Measurements from ENCODE around the gene RPS21. TPM values are rescaled to one million over a fixed set of nuclear protein-coding genes. Genes with fewer than 3 reads are reported as not detected.
A peak's percentile ranks its signal among the peaks of the same experiment; 100 is the strongest.

RPS21 gene
- total RNA-seq, 1 donor from 2014 or later = 1,418 TPM

DNA sequence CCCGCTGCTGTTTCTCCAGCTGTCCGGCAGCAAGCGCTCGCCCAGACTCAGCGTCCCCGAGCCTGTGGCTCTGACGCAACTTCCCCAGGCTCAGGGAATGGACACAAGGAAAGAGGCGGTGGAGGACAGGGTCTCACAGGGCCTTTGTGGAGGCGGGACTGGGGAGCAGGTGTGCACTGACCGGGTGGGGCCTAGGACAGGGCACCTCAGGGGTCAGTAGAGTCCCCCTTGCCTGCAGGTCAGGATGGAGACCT, 39.8 kb upstream of the RPS21 start:
- Histone ChIP-seq H3K36me3 (ENCODE audit: control insufficient read depth in 3 of 3, insufficient read depth in 3 of 3, low read length in 3 of 3) (peaks cover 0 to 5% (median 4%) of the 10 kb centered on the region in 3 donors), H3K9me3 (ENCODE audit: control insufficient read depth in 3 of 3, low read length in 3 of 3) (no peaks in the 10 kb centered on the region), H3K27me3 (ENCODE audit: control insufficient read depth in 3 of 3, insufficient read depth in 3 of 3, low read length in 3 of 3) (no peaks in the 10 kb centered on the region), H3K4me3 (ENCODE audit: low read length in 3 of 3) (no peak overlapping the region), H3K27ac (ENCODE audit: low read depth, low read length) (peak overlapping the region; percentile 6), H3K4me1 (ENCODE audit: control insufficient read depth in 3 of 3, insufficient read depth in 3 of 3, low read length in 3 of 3) (peaks cover 9 to 20% (median 19%) of the 10 kb centered on the region in 3 donors), H3K9ac (ENCODE audit: low read depth in 1 of 3, low read length in 3 of 3) (peak overlapping the region in 1 of 3 donors; percentile 23)

DNA sequence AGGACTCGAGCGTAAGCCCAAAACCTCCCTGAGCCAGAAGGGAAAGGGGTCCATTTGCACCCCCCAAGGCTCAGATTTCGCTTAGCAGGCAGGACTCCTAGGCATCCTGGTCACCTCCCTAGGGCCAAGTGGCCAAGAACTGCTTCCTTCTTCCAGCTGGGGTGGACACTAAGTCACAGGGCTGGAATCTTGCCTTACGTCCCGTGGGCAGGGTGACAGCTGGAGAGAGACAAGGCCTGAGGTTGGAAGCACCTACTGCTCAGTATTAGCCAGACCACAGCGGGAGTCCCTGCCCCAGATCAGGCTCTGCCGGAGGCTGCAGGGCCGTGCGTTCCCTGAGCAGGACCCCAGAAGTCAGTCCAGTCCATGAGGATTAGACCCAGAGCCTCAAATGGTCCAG, 39.5 kb upstream of the RPS21 start:
- Histone ChIP-seq H3K27me3 (ENCODE audit: control insufficient read depth in 3 of 3, insufficient read depth in 3 of 3, low read length in 3 of 3) (no peaks in the 10 kb centered on the region), H3K4me3 (ENCODE audit: low read length in 3 of 3) (no peak overlapping the region), H3K4me1 (ENCODE audit: control insufficient read depth in 3 of 3, insufficient read depth in 3 of 3, low read length in 3 of 3) (peaks cover 10 to 24% (median 23%) of the 10 kb centered on the region in 3 donors), H3K9ac (ENCODE audit: low read depth in 1 of 3, low read length in 3 of 3) (peak overlapping the region in 1 of 3 donors; percentile 23), H3K36me3 (ENCODE audit: control insufficient read depth in 3 of 3, insufficient read depth in 3 of 3, low read length in 3 of 3) (peaks cover 0 to 5% (median 4%) of the 10 kb centered on the region in 3 donors), H3K9me3 (ENCODE audit: control insufficient read depth in 3 of 3, low read length in 3 of 3) (no peaks in the 10 kb centered on the region), H3K27ac (ENCODE audit: low read depth, low read length) (peak overlapping the region; percentile 6)

DNA sequence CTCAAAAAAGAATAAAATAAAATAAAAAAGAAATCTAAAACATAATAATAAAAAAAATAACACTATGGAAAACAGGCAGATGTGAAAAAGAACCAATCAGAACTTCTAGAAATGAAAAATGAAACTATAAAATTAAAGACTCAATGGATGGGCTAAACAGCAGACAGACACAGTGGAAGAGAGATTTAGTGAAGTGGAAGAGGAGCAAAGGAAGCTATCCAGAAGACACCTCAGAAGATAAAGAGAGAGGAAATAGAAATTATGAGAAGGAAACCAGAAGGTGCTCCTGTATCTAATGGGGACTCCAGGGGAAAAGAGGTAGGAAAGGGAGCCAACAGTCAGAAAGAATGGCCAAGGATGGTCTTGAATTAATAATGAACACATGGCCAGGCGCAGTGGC, 38.3 kb upstream of the RPS21 start:
- no peaks in the 10 kb centered on the region for H3K27me3 ChIP-seq (ENCODE audit: control insufficient read depth in 3 of 3, insufficient read depth in 3 of 3, low read length in 3 of 3)
- no peak overlapping the region for H3K27ac ChIP-seq (ENCODE audit: low read depth, low read length)
- peaks cover 21 to 34% (median 34%) of the 10 kb centered on the region in 3 donors for H3K4me1 ChIP-seq (ENCODE audit: control insufficient read depth in 3 of 3, insufficient read depth in 3 of 3, low read length in 3 of 3)
- H3K36me3 ChIP-seq (ENCODE audit: control insufficient read depth in 3 of 3, insufficient read depth in 3 of 3, low read length in 3 of 3) = peaks cover 0 to 7% (median 5%) of the 10 kb centered on the region in 3 donors
- H3K4me3 ChIP-seq (ENCODE audit: low read length in 3 of 3) = no peak overlapping the region
- H3K9me3 ChIP-seq (ENCODE audit: control insufficient read depth in 3 of 3, low read length in 3 of 3) = no peaks in the 10 kb centered on the region
- H3K9ac ChIP-seq (ENCODE audit: low read depth in 1 of 3, low read length in 3 of 3) = no peak overlapping the region

DNA sequence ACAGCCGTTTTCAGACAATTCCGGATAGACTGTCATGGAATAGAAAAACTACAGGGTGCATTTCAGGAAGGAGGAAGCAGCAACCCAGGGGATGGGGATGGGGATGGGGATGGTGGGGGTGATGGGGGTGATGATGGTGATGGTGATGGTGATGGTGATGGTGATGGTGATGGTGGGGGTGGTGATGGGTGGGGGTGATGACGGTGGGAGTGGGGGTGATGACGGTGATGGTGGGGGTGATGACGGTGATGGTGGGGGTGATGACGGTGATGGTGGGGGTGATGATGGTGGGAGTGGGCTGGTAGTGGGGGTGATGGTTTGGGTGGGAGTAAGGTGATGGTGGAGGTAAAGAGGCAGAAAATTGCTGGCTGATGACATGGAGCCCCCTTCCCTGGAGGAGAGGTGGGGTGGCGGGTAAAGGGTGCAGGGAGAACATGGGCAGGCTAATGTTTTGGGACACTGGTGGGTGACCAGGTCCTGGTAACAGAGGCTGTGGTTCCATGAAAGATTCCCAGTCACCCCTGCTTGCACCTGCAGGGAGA, 37.3 kb upstream of the RPS21 start:
- Histone ChIP-seq H3K27ac (ENCODE audit: low read depth, low read length) (no peak overlapping the region), H3K4me3 (ENCODE audit: low read length in 3 of 3) (no peak overlapping the region), H3K9me3 (ENCODE audit: control insufficient read depth in 3 of 3, low read length in 3 of 3) (no peaks in the 10 kb centered on the region), H3K9ac (ENCODE audit: low read depth in 1 of 3, low read length in 3 of 3) (no peak overlapping the region), H3K27me3 (ENCODE audit: control insufficient read depth in 3 of 3, insufficient read depth in 3 of 3, low read length in 3 of 3) (no peaks in the 10 kb centered on the region), H3K4me1 (ENCODE audit: control insufficient read depth in 3 of 3, insufficient read depth in 3 of 3, low read length in 3 of 3) (peaks cover 25 to 42% (median 41%) of the 10 kb centered on the region in 3 donors), H3K36me3 (ENCODE audit: control insufficient read depth in 3 of 3, insufficient read depth in 3 of 3, low read length in 3 of 3) (peaks cover 0 to 7% (median 5%) of the 10 kb centered on the region in 3 donors)

DNA sequence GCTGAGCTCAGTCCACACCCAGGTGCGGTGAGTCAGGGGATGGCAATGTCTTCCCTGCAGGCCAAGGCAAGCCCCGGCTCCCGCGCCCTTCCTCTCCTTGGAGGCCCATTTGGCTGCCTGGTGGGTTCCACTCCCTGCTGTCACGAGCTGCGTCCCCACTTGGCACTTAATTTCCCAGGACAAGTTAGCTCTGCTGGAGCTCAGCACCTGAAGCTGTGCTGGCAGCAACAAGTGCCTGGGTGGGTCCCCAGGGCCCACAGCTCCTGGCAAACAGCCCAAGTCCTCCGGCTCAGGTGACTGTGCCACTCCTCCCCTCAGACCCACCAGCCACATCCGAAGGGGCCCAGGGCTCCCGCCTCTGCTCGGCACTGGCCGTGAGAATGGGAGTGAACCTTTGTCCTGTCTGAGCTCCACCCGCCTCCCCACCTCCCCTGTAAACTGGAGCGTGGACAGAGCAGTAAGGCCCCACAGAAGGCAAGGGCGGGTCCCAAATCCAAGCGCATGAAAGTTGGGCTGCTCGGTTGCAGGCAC, 36.7 kb upstream of the RPS21 start:
- Histone ChIP-seq H3K9me3 (ENCODE audit: control insufficient read depth in 3 of 3, low read length in 3 of 3) (no peaks in the 10 kb centered on the region), H3K27ac (ENCODE audit: low read depth, low read length) (no peak overlapping the region), H3K4me3 (ENCODE audit: low read length in 3 of 3) (no peak overlapping the region), H3K27me3 (ENCODE audit: control insufficient read depth in 3 of 3, insufficient read depth in 3 of 3, low read length in 3 of 3) (no peaks in the 10 kb centered on the region), H3K4me1 (ENCODE audit: control insufficient read depth in 3 of 3, insufficient read depth in 3 of 3, low read length in 3 of 3) (peaks cover 30 to 47% (median 47%) of the 10 kb centered on the region in 3 donors), H3K9ac (ENCODE audit: low read depth in 1 of 3, low read length in 3 of 3) (no peak overlapping the region), H3K36me3 (ENCODE audit: control insufficient read depth in 3 of 3, insufficient read depth in 3 of 3, low read length in 3 of 3) (peaks cover 0 to 7% (median 5%) of the 10 kb centered on the region in 3 donors)

DNA sequence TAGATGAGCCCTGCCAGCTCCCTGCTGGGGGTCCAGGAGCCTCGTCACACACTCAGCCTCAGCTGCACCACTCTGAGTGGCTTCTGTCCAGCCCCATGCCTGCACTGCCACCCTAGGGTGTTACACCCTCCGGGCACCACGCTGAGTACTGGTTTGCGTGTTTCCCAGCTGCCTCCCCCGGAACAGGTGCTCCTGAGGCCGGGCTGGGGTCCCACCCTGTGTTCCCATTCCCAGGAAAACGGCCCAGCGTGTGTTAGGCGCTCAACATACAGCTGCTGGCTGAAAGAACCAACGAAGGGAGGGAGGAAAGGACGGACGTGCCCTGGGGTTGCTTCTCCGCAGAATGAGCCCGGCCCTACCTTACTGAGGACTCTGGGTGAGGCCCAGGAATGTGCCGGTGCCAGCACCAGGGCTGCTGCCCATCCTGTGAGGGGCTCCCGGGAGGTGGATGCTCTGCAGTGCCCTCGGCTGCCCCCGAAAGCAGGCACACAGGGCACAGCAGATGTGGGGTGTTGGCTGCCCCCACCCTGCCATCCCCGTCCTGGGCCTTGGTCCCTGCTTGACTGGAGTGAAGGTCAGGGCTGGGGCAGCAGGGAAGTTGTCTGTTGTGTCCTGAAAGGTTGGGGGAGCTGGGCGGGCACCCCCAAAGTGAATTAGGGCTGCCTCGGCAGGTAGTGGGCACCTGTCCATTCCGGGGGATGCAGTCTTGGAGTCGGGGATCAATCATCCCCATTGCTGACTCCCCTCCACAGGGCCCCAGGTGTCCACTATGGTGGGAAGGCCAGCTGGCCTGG, 36.1 kb upstream of the RPS21 start:
- H3K4me1 ChIP-seq (ENCODE audit: control insufficient read depth in 3 of 3, insufficient read depth in 3 of 3, low read length in 3 of 3) = peaks cover 37 to 54% (median 53%) of the 10 kb centered on the region in 3 donors
- peaks cover 0 to 7% (median 5%) of the 10 kb centered on the region in 3 donors for H3K36me3 ChIP-seq (ENCODE audit: control insufficient read depth in 3 of 3, insufficient read depth in 3 of 3, low read length in 3 of 3)
- no peak overlapping the region for H3K27ac ChIP-seq (ENCODE audit: low read depth, low read length)

DNA sequence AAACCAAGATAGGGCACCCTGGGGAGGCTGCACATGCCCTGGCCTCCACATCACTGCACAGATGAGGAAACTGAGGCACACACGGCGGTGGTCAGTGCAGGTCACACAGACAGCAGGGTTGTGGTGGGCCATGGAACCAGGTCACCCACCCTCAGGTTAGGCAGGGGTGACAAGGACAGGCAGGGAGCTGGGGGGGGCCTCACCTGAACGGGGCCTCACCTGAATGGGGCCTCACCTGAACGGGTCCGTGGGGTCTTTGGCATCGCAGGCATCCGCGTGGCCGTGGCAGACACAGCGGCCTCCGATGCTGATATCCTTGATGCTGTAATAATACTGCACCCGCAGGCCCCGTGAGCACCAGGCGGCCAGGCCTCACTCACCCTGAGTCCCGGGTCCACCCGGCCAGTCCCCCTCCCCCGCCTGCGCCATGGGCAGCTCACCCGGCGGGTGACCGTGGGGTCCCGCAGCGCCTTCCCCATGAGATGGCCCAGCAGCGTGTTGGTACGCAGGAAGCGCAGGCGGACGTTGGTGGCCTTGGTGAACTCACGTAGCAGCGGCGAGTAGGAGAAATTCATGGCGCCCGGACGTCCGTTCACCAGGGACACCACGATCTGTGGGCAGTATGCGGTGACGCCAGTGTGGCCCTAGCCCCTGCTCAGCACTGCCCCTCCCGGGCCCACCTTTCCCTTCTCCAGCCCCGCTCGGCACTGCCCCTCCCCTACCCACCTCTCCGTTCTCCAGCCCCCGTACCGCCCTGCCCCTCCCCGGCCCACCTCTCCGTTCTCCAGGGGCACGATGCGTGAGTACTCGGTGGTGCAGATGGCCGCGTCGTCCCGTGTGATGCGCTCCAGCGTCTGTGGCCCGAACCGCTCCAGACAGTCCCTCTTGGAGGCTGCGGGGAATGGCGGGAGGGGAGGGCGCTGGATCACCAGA, 35.2 kb upstream of the RPS21 start:
- Histone ChIP-seq H3K9me3 (ENCODE audit: control insufficient read depth in 3 of 3, low read length in 3 of 3) (no peaks in the 10 kb centered on the region), H3K9ac (ENCODE audit: low read depth in 1 of 3, low read length in 3 of 3) (no peak overlapping the region), H3K27ac (ENCODE audit: low read depth, low read length) (no peak overlapping the region), H3K4me1 (ENCODE audit: control insufficient read depth in 3 of 3, insufficient read depth in 3 of 3, low read length in 3 of 3) (peaks cover 46 to 61% (median 59%) of the 10 kb centered on the region in 3 donors), H3K4me3 (ENCODE audit: low read length in 3 of 3) (no peak overlapping the region), H3K27me3 (ENCODE audit: control insufficient read depth in 3 of 3, insufficient read depth in 3 of 3, low read length in 3 of 3) (no peaks in the 10 kb centered on the region), H3K36me3 (ENCODE audit: control insufficient read depth in 3 of 3, insufficient read depth in 3 of 3, low read length in 3 of 3) (peaks cover 0 to 5% (median 5%) of the 10 kb centered on the region in 3 donors)

More for the DNA sequence above, 36.1 kb upstream of the RPS21 start:
- H3K4me3 ChIP-seq (ENCODE audit: low read length in 3 of 3) = no peak overlapping the region
- H3K27me3 ChIP-seq (ENCODE audit: control insufficient read depth in 3 of 3, insufficient read depth in 3 of 3, low read length in 3 of 3) = no peaks in the 10 kb centered on the region
- no peak overlapping the region for H3K9ac ChIP-seq (ENCODE audit: low read depth in 1 of 3, low read length in 3 of 3)
- no peaks in the 10 kb centered on the region for H3K9me3 ChIP-seq (ENCODE audit: control insufficient read depth in 3 of 3, low read length in 3 of 3)

DNA sequence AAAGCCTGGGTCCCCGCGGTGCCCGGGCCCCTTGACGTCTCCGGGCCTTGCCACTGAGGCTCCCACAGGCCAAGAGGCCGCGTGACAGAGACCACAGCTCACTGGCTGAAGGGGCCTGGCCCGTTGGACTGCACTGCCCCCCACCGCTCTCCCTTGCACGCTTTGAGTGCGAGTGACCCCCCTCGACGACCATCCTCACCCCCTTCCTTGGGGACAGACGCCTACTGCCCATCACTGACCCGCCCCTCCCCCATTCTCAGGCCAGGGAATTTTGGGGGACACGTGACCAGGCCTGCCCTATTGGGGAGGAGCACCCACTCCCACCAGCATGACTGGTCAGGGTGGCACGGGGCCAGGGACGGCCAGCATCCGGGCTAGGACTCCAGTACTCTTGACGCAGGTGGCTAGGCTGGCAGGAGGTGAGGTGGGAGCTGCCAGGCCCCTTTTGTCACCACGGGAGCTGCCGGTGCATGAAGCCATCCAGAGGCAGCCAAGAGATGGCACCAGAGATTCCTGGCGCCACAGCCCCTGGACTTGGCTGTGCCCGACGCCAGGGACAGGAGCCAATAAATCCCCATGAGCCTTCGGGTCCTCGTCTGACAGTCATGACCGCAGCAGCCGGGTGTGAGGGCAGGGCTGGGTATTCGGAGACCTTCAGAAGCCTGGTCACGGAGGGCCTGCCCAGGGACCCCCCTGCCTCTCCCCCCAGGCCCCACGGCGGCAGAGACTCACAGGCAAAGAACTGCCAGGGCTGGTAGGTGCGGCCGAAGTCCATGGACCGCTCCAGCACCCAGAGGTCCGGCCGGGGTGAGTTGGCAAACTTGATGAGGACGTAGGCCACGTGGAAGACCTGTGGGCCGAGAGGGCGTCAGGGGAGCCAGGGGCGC, 34.3 kb upstream of the RPS21 start:
- Histone ChIP-seq H3K9ac (ENCODE audit: low read depth in 1 of 3, low read length in 3 of 3) (peak overlapping the region in 2 of 3 donors; percentile 32 to 60), H3K36me3 (ENCODE audit: control insufficient read depth in 3 of 3, insufficient read depth in 3 of 3, low read length in 3 of 3) (peaks cover 0 to 5% (median 5%) of the 10 kb centered on the region in 3 donors), H3K9me3 (ENCODE audit: control insufficient read depth in 3 of 3, low read length in 3 of 3) (no peaks in the 10 kb centered on the region), H3K27ac (ENCODE audit: low read depth, low read length) (peak overlapping the region; percentile 68), H3K4me1 (ENCODE audit: control insufficient read depth in 3 of 3, insufficient read depth in 3 of 3, low read length in 3 of 3) (peaks cover 50 to 61% (median 59%) of the 10 kb centered on the region in 3 donors), H3K4me3 (ENCODE audit: low read length in 3 of 3) (peak overlapping the region in 1 of 3 donors; percentile 31), H3K27me3 (ENCODE audit: control insufficient read depth in 3 of 3, insufficient read depth in 3 of 3, low read length in 3 of 3) (no peaks in the 10 kb centered on the region)

Measured in skeletal muscle tissue (tissue), 4 donors.